22Rv1 (cell line): ENCODE data around the gene C14orf119.

Experiments
- H3K27ac ChIP-seq: fragments of 450-650 bp; 2 replicates; pipeline ENCODE4 v1.5.1; 2017
- ZFX ChIP-seq: fragments of 450-650 bp; IDR thresholded peaks from 2 replicates; pipeline ENCODE4 v1.6.1; 2017; ENCODE audit warnings: antibody characterized with exemption, borderline replicate concordance
- TF ChIP-seq, protein P1 (sequence below): fragments of 450-650 bp; IDR thresholded peaks from 2 replicates; pipeline ENCODE4 v1.5.1; 2017; ENCODE audit warnings: mild to moderate bottlenecking

Gene C14orf119

DNA sequence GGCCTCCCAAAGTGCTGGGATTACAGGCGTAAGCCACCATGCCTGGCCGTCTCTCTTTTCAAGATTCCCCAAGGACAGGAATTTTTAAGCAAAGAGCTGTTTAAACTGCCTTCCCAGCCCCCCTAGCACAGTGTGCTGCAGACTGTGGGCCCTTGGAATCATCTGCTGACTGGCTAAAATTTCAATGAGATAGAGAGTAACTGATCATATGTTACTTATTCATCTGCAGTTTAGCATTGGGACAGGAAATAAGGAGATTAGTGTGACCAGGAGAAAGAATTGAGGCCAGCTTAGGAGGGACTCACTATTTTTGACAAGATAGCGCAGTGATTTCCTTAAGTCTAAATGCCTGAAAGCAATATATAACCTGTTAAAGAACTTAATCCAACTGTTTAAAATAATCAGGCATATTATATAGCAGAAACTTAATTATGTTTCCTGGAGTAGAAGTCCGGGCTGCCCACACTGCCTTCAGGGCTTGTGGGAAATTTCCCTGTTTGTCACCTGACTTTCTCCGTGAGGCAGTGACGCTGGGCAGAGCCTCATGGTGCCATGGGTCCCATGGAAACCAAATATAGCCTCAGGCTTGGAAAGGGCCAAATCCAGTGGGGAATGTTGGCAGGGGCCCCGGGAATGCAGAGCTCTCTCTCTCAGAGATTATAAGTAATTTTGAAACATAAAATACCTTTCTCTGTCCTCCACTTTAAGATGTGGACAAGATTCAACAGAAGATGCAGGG, 46.6 kb downstream of the C14orf119 start:
- no peak overlapping the region for H3K27ac ChIP-seq
- TF ChIP-seq, protein P1, sequence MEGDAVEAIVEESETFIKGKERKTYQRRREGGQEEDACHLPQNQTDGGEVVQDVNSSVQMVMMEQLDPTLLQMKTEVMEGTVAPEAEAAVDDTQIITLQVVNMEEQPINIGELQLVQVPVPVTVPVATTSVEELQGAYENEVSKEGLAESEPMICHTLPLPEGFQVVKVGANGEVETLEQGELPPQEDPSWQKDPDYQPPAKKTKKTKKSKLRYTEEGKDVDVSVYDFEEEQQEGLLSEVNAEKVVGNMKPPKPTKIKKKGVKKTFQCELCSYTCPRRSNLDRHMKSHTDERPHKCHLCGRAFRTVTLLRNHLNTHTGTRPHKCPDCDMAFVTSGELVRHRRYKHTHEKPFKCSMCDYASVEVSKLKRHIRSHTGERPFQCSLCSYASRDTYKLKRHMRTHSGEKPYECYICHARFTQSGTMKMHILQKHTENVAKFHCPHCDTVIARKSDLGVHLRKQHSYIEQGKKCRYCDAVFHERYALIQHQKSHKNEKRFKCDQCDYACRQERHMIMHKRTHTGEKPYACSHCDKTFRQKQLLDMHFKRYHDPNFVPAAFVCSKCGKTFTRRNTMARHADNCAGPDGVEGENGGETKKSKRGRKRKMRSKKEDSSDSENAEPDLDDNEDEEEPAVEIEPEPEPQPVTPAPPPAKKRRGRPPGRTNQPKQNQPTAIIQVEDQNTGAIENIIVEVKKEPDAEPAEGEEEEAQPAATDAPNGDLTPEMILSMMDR: no peak
- no peak for TF ChIP-seq ZFX

- TF ChIP-seq, protein P1: no peak
- no peak for TF ChIP-seq ZFX
- H3K27ac ChIP-seq: no peak overlapping the region
Observed at GRCh38 chr14:23142826-23143225, 47.5 kb downstream of the C14orf119 start.

DNA sequence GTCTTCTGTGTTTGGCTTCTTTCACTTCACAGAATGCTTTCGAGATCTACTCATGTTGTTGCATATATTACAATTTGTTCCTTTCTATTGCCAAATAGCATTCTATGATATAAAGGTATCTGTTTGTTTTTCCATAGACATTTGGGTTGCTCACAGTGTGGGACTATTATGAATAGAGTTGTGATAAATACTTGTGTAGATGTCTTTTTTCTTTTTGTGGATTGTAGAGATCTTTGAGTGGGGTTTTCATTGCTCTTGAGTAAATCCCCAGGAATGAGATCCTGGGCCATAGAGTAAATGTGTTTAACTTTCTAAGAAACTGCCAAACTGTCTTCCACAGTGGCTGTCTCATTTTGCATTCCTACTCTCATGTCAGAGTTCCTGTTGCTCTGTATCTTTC, 48.6 kb downstream of the C14orf119 start:
- TF ChIP-seq, protein P1: no peak
- no peak for TF ChIP-seq ZFX
- H3K27ac ChIP-seq: no peak overlapping the region

GRCh38 chr14:23145794-23146350, 50.6 kb downstream of the C14orf119 start:
- no peak overlapping the region for H3K27ac ChIP-seq
- TF ChIP-seq, protein P1: no peak
- TF ChIP-seq ZFX: no peak

- H3K27ac ChIP-seq: no peak overlapping the region
- TF ChIP-seq, protein P1: no peak
- no peak for TF ChIP-seq ZFX
Observed at GRCh38 chr14:23146351-23146910, 51.1 kb downstream of the C14orf119 start.

DNA sequence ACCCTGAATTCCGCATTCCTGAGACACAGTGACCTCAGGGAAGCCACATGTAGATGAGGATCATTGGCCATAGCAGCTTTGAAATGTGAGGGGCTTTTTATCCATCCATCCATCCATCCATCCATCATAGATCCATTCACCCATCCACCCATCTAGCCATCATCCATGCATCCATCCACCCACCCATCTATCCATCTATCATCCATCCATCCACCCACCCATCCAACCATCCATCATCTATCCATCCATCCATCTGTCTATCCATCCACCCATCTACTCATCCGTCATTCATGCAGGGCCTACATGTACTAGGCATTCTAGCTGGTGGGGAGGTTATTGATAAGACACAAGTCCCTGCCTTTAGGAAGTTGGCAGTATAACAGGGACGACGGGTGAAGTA, 51.7 kb downstream of the C14orf119 start:
- TF ChIP-seq ZFX: no peak
- TF ChIP-seq, protein P1: no peak
- H3K27ac ChIP-seq: no peak overlapping the region

DNA sequence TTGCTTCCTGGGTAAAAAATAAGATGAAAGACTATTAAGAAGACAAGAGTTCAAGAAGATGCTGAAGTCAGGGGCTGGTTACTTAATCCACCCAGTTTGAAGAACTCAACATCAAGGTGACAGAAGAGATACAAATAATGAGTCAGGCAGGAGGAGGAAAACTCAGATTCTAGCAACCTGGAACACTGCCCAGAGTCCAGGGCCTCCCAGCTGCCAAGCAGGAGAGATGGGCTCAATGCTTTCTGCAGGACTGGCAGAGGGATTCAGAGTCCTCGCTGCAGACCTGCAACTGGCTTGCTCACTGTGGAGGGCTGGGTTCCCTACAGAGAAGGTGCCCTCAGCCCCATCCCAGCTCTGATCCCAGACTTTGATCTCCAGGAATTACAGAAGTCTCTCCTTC, 52.4 kb downstream of the C14orf119 start:
- H3K27ac ChIP-seq: no peak overlapping the region
- no peak for TF ChIP-seq ZFX
- TF ChIP-seq, protein P1: no peak
